Suprapubic skin (tissue), 4 donors: ENCODE results near the gene CTNND1.

ENCODE experiments used
- EP300 ChIP-seq: sonication (generic); formaldehyde crosslinking; IDR thresholded peaks from one replicate; pipeline ENCODE4 v1.6.1; 2017; ENCODE audit warnings: antibody characterized with exemption
- POLR2A ChIP-seq, 2 donors: fragments of 450-650 bp; IDR thresholded peaks; one replicate each; pipeline ENCODE4 v1.6.1; 2017; ENCODE audit warnings: antibody characterized with exemption in 2 of 2, mild to moderate bottlenecking in 2 of 2, moderate library complexity in 2 of 2
- POLR2AphosphoS5 ChIP-seq, 3 donors: sonication (generic); formaldehyde crosslinking; IDR thresholded peaks; one replicate each; pipeline ENCODE4 v1.6.1; 2017; ENCODE audit warnings: antibody characterized with exemption in 3 of 3
- TF ChIP-seq, protein P1 (sequence below), 2 donors: fragments of 200-600 bp in 1 of 2; fragments of 450-650 bp in 1 of 2; sonication (generic) in 1 of 2; IDR thresholded peaks; one replicate each; pipeline ENCODE4 v1.5.1; 2016 to 2019; ENCODE audit warnings: antibody characterized with exemption in 2 of 2, mild to moderate bottlenecking in 1 of 2, moderate library complexity in 1 of 2

DNA sequence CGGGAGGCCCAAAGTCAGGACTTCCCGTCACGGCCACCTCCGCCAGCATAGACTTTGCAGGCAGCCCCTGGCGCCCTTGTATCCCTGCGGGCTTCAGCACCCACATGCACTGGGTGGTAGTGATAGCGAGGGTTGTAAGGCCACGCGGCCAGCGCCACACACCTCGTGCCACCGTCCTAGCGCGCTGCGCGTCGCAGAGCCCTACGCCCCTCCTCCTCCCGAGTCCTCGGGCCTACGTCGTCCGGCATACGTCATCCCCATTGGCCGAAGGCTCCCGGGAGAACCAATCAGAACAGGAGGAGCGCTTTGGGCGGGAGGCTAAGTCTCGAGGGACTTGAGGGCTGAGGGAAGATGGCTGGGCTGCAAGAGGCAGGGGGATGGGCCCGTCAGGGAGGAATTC, 8.6 kb upstream of the CTNND1 start:
- TF ChIP-seq POLR2A (IDR thresholded peaks at IDR 0.05), result no peak
- TF ChIP-seq, protein P1, sequence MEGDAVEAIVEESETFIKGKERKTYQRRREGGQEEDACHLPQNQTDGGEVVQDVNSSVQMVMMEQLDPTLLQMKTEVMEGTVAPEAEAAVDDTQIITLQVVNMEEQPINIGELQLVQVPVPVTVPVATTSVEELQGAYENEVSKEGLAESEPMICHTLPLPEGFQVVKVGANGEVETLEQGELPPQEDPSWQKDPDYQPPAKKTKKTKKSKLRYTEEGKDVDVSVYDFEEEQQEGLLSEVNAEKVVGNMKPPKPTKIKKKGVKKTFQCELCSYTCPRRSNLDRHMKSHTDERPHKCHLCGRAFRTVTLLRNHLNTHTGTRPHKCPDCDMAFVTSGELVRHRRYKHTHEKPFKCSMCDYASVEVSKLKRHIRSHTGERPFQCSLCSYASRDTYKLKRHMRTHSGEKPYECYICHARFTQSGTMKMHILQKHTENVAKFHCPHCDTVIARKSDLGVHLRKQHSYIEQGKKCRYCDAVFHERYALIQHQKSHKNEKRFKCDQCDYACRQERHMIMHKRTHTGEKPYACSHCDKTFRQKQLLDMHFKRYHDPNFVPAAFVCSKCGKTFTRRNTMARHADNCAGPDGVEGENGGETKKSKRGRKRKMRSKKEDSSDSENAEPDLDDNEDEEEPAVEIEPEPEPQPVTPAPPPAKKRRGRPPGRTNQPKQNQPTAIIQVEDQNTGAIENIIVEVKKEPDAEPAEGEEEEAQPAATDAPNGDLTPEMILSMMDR (IDR thresholded peaks at IDR 0.05), result no peak
- TF ChIP-seq POLR2AphosphoS5 (IDR thresholded peaks at IDR 0.05), result no peak
- no peak for TF ChIP-seq EP300
